Endodermal cell (in vitro differentiated cells): ENCODE measurements around the gene ARSK. TPM values are rescaled to one million over a fixed set of nuclear protein-coding genes. Genes with fewer than 3 reads are reported as not detected.
A peak's percentile ranks its signal among the peaks of the same experiment; 100 is the strongest.

Experiments used
- DNase-seq: peaks from one replicate; pipeline ENCODE4 v3.0.0-alpha.2; 2017
- H3K27ac ChIP-seq: 2 replicates; pipeline ENCODE4 v1.5.1; 2013; ENCODE audit warnings: mild to moderate bottlenecking, low read depth, low read length, moderate library complexity
- H3K27me3 ChIP-seq: 2 replicates; pipeline ENCODE4 v1.6.1; 2013; ENCODE audit warnings: mild to moderate bottlenecking, low read length, moderate library complexity; ENCODE audit not compliant: insufficient read depth, control insufficient read depth, poor library complexity, severe bottlenecking
- H3K36me3 ChIP-seq: 2 replicates; pipeline ENCODE4 v1.7.0; 2013; ENCODE audit warnings: mild to moderate bottlenecking, low read length, moderate library complexity; ENCODE audit not compliant: control insufficient read depth, insufficient read depth
- H3K4me1 ChIP-seq: one replicate; pipeline ENCODE4 v1.7.0; 2013; ENCODE audit warnings: low read length; ENCODE audit not compliant: control insufficient read depth, insufficient read depth
- H3K4me3 ChIP-seq: 2 replicates; pipeline ENCODE4 v1.5.1; 2013; ENCODE audit warnings: mild to moderate bottlenecking, low read length, moderate library complexity
- H3K9ac ChIP-seq: 2 replicates; pipeline ENCODE4 v1.6.1; 2013; ENCODE audit warnings: mild to moderate bottlenecking, low read length, moderate library complexity; ENCODE audit not compliant: poor library complexity, severe bottlenecking; ENCODE audit errors: extremely low read depth
- H3K9me3 ChIP-seq: 2 replicates; pipeline ENCODE4 v1.6.1; 2013; ENCODE audit warnings: mild to moderate bottlenecking, low read length, moderate library complexity; ENCODE audit not compliant: control insufficient read depth
- H3K27ac Mint-ChIP-seq: 2 replicates; pipeline ENCODE4 v1.8.0; 2020; ENCODE audit warnings: mixed read lengths
- H3K27me3 Mint-ChIP-seq: 2 replicates; pipeline ENCODE4 v1.8.0; 2021; ENCODE audit warnings: mild to moderate bottlenecking, mixed read lengths; ENCODE audit not compliant: insufficient read depth
- H3K36me3 Mint-ChIP-seq: 2 replicates; pipeline ENCODE4 v1.8.0; 2020; ENCODE audit warnings: low read depth, mixed read lengths
- H3K4me1 Mint-ChIP-seq: 2 replicates; pipeline ENCODE4 v1.8.0; 2020; ENCODE audit warnings: mixed read lengths
- H3K4me3 Mint-ChIP-seq: 2 replicates; pipeline ENCODE4 v1.8.0; 2020; ENCODE audit warnings: mild to moderate bottlenecking, moderate library complexity, mixed read lengths
- H3K9me3 Mint-ChIP-seq: 2 replicates; pipeline ENCODE4 v1.8.0; 2020; ENCODE audit warnings: mild to moderate bottlenecking, mixed read lengths
- WGBS, 2 experiments: methylation state at CpG; one replicate each; pipeline versions ENCODE4 v1.1.5 to v1.1.7; 2013; ENCODE audit warnings: missing lambda C conversion rate in 2 of 2, mixed read lengths in 1 of 2; ENCODE audit not compliant: insufficient coverage in 1 of 2, insufficient read length in 1 of 2; 5-methylcytosine and 5-hydroxymethylcytosine counted together
- total RNA-seq, 2 donors: library from RNA; stranded (reverse); fragmentation: NEBNext Ultra II Directional in 1 of 2; extraction: Animal tissue kit (Norgen Biotek cat#: 25700) in 1 of 2; gene quantifications; 2 replicates in 1 of 2; 3 replicates in 1 of 2; pipeline ENCODE4 v1.2.1, GENCODE V29; 2021
- TF ChIP-seq, protein P1 (sequence below): fragments of 200-600 bp; sonication (generic); conservative IDR thresholded peaks from 2 replicates; pipeline ENCODE4 v1.5.0; 2021; ENCODE audit warnings: antibody characterized with exemption, mild to moderate bottlenecking

ARSK gene
- total RNA-seq, 2 donors from 2014 or later, result 11.7 to 13.5 TPM

DNA sequence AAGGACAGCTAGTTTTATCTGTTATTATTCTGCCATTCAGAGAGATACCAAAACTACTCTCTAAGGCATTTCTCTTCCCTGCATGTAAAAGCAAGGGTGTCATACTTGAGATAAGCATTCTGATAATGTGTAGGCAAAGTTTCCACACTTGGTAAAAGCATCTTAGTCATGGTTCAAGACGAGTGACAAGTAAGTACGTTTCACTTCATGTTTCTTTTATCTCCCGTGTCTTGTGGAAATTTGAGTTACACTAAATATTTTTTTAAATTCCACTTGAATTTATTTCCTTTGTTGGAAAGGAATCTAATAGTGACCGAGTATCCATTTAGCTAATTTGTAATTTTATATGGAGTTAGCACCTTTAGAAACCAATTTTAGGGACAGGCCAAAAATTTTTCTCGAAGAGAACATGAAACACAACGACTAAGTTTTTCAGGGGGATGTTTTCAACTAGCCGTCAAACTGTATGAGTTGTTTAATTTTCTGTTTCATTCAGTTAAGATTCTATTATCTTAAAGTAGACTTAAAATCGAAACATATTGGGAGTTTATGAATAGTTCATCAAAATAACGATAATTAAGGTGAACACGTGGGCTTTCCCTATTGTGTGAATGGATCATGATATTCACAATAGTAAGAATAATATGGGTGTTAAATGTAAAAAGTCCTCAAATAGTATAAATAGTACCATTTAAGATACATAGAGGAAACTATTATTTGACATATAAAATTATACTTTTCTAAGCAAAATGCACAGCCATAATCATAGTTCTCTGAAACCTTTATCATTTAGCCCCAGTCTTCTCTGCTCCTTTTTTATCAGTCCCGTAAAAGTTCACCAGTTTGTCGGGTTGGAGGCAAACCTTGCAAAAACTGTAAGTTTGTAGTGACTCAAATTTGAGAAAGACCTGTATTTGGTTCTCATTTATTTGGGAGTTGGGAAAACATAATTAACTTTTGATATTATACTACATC is 93.3 kb downstream of the ARSK start:
- TF ChIP-seq, protein P1, sequence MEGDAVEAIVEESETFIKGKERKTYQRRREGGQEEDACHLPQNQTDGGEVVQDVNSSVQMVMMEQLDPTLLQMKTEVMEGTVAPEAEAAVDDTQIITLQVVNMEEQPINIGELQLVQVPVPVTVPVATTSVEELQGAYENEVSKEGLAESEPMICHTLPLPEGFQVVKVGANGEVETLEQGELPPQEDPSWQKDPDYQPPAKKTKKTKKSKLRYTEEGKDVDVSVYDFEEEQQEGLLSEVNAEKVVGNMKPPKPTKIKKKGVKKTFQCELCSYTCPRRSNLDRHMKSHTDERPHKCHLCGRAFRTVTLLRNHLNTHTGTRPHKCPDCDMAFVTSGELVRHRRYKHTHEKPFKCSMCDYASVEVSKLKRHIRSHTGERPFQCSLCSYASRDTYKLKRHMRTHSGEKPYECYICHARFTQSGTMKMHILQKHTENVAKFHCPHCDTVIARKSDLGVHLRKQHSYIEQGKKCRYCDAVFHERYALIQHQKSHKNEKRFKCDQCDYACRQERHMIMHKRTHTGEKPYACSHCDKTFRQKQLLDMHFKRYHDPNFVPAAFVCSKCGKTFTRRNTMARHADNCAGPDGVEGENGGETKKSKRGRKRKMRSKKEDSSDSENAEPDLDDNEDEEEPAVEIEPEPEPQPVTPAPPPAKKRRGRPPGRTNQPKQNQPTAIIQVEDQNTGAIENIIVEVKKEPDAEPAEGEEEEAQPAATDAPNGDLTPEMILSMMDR, result no peak
- no peaks in the 10 kb centered on the region for H3K9me3 ChIP-seq
- H3K36me3 ChIP-seq, result no peaks in the 10 kb centered on the region
- Mint-ChIP-seq H3K4me3 (no peak overlapping the region), H3K27ac (no peak overlapping the region), H3K27me3 (no peaks in the 10 kb centered on the region), H3K9me3 (no peaks in the 10 kb centered on the region), H3K4me1 (peaks cover 16% of the 10 kb centered on the region), H3K36me3 (peaks cover 4% of the 10 kb centered on the region)
- WGBS, 2 experiments, result 84 to 92% methylated on average over 4 to 12 of the region's 12 CpGs
- H3K9ac ChIP-seq, result peak overlapping the region; percentile 77
- H3K27me3 ChIP-seq, result no peaks in the 10 kb centered on the region
- no peak for DNase-seq
- peak overlapping the region; percentile 80 for H3K4me3 ChIP-seq
- no peak overlapping the region for H3K27ac ChIP-seq
- H3K4me1 ChIP-seq, result no peaks in the 10 kb centered on the region

DNA sequence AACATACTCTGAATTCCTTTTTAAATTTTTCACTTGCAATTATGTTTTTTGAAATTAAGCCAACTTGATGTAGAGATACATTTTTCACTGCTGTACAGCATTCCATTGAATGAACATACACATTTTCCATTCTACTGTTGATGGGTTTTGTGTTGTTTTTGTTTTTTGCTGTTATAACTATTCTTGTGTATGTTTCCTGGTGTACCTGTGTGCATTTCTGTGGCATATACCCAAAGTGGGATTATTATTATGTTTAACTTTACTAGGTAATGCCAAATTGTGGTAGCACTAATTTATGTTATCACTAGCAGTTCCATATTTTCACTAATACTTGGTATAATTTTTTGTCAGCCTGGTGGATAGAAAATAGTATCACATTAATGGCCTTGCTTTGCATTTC is 94.4 kb downstream of the ARSK start:
- no peaks in the 10 kb centered on the region for H3K27me3 Mint-ChIP-seq

DNA sequence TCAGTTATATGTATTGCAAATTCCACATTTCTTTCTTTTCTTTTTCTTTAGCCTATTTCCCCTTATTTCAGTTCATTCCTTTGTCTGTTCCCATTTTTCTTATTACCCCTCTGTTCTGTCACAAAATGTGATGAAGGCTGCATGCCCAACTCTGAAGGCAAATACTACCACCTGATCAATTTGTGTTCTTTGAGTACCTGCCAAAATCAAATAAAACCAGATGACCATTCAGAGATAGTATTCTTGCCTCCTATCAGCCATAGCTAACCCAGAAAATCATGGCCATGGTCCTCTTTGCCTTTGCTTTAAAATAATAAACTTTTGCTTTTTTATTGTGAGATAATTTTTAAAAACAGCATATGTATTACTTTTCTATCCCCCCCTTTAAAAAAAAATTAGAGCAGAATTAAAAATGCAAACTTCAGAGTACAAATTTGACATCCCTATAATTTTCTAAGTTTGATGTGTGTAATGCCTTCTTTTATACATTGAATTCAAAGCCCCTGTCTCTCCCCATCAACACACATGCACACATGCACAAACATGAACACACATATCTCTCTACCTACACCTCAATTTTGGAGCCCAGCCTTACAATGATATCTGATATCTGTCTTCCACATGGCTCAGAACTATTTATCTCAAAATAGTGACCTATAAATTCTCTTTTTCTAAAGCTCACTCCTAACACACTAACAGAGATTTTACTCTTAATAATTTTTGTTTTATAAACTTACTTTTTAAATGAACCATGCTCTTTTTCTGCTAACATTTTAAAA is 95.1 kb downstream of the ARSK start:
- TF ChIP-seq, protein P1, result no peak
- H3K9me3 Mint-ChIP-seq, result no peaks in the 10 kb centered on the region
- H3K27me3 ChIP-seq, result no peaks in the 10 kb centered on the region
- H3K36me3 ChIP-seq, result no peaks in the 10 kb centered on the region
- H3K9me3 ChIP-seq, result no peaks in the 10 kb centered on the region
- H3K27ac ChIP-seq, result no peak overlapping the region
- no peak overlapping the region for H3K4me3 Mint-ChIP-seq
- no peaks in the 10 kb centered on the region for H3K27me3 Mint-ChIP-seq
- H3K27ac Mint-ChIP-seq, result no peak overlapping the region
- no peaks in the 10 kb centered on the region for H3K4me1 ChIP-seq
- peaks cover 16% of the 10 kb centered on the region for H3K4me1 Mint-ChIP-seq
- no peak overlapping the region for H3K4me3 ChIP-seq
- DNase-seq, result no peak
- peaks cover 10% of the 10 kb centered on the region for H3K36me3 Mint-ChIP-seq
- H3K9ac ChIP-seq, result no peak overlapping the region

More for the DNA sequence above, 94.4 kb downstream of the ARSK start:
- no peak overlapping the region for H3K27ac ChIP-seq
- H3K36me3 ChIP-seq, result no peaks in the 10 kb centered on the region
- DNase-seq, result no peak
- H3K4me3 ChIP-seq, result no peak overlapping the region
- no peak overlapping the region for H3K9ac ChIP-seq
- no peaks in the 10 kb centered on the region for H3K27me3 ChIP-seq
- H3K9me3 Mint-ChIP-seq, result no peaks in the 10 kb centered on the region
- H3K4me3 Mint-ChIP-seq, result no peak overlapping the region
- TF ChIP-seq, protein P1, result no peak
- H3K36me3 Mint-ChIP-seq, result peaks cover 10% of the 10 kb centered on the region
- peaks cover 16% of the 10 kb centered on the region for H3K4me1 Mint-ChIP-seq
- H3K4me1 ChIP-seq, result no peaks in the 10 kb centered on the region
- H3K27ac Mint-ChIP-seq, result no peak overlapping the region
- no peaks in the 10 kb centered on the region for H3K9me3 ChIP-seq
